ENCODE measurements around the gene GUCY1A2. TPM values are rescaled to one million over a fixed set of nuclear protein-coding genes. Genes with fewer than 3 reads are reported as not detected.

The GUCY1A2 gene
- total RNA-seq, 4 donors from 2014 or later, result 22.6 to 147 (median 71.3) TPM

- no peaks in the 10 kb centered on the region for H3K36me3 ChIP-seq
- intact Hi-C loops (cut with DNase I; ENCODE audit: low total_unique reads), result no loop called here
- no peaks in the 10 kb centered on the region for H3K4me1 ChIP-seq
- H3K27ac ChIP-seq, result peak overlapping the region in 1 of 2 donors; percentile 22
- H3K27me3 ChIP-seq, result no peaks in the 10 kb centered on the region
- H3K9me3 ChIP-seq, result no peaks in the 10 kb centered on the region
- TF ChIP-seq POLR2A (IDR thresholded peaks at IDR 0.05) (no peak), CTCF (IDR thresholded peaks at IDR 0.05) (no peak)
- no peak overlapping the region for H3K4me3 ChIP-seq
- DNase-seq, result no peak
Observed at GRCh38 chr11:106920899-106921509, 97.3 kb downstream of the GUCY1A2 start.

- Histone ChIP-seq H3K27me3 (no peaks in the 10 kb centered on the region), H3K4me1 (no peaks in the 10 kb centered on the region), H3K9me3 (peaks cover 0 to 3% of the 10 kb centered on the region in 2 donors), H3K4me3 (no peak overlapping the region), H3K27ac (no peak overlapping the region), H3K36me3 (no peaks in the 10 kb centered on the region)
- DNase-seq, result no peak
- peak in 1 of 4 experiments; percentile 8 for TF ChIP-seq CTCF (IDR thresholded peaks at IDR 0.05)
- TF ChIP-seq POLR2A (IDR thresholded peaks at IDR 0.05), result no peak
- intact Hi-C loops (cut with DNase I; ENCODE audit: low total_unique reads), result no loop called here
Observed at GRCh38 chr11:106917973-106918372, 100.3 kb downstream of the GUCY1A2 start.

DNA sequence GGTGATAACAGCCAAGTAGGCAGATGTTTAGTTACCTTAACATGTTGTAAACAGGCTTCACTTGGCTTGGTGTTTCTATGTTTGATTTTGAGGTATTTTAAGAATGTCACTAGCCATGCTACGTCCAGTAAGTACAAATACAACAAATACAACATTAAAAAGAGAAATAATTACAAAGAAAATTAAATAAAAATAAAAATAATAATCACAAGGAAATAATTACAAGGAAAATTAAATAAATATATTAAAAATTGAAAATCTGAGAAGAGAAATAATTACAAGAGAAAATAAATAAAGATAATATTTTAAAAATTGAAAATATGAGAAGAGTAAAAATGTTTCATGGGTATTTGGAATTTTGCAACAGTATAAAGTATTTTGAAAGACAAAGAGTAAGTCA lies 103.9 kb downstream of the GUCY1A2 start:
- DNase-seq, result no peak
- H3K27ac ChIP-seq, result no peak overlapping the region
- no peaks in the 10 kb centered on the region for H3K4me1 ChIP-seq
- H3K9me3 ChIP-seq, result peaks cover 0 to 3% of the 10 kb centered on the region in 2 donors
- no peak overlapping the region for H3K4me3 ChIP-seq
- no peaks in the 10 kb centered on the region for H3K36me3 ChIP-seq
- TF ChIP-seq CTCF (IDR thresholded peaks at IDR 0.05) (no peak), POLR2A (IDR thresholded peaks at IDR 0.05) (no peak)
- intact Hi-C loops (cut with DNase I; ENCODE audit: low total_unique reads), result no loop called here
- H3K27me3 ChIP-seq, result no peaks in the 10 kb centered on the region

- Histone ChIP-seq H3K9me3 (peaks cover 0 to 3% of the 10 kb centered on the region in 2 donors), H3K4me1 (no peaks in the 10 kb centered on the region), H3K36me3 (no peaks in the 10 kb centered on the region), H3K4me3 (no peak overlapping the region), H3K27me3 (no peaks in the 10 kb centered on the region), H3K27ac (no peak overlapping the region)
- DNase-seq, result no peak
- TF ChIP-seq POLR2A (IDR thresholded peaks at IDR 0.05) (no peak), CTCF (IDR thresholded peaks at IDR 0.05) (no peak)
- intact Hi-C loops (cut with DNase I; ENCODE audit: low total_unique reads), result no loop called here
Observed at GRCh38 chr11:106913141-106913540, 105.1 kb downstream of the GUCY1A2 start.

- no peaks in the 10 kb centered on the region for H3K4me1 ChIP-seq
- H3K27ac ChIP-seq, result no peak overlapping the region
- no peak for DNase-seq
- H3K4me3 ChIP-seq, result no peak overlapping the region
- intact Hi-C loops (cut with DNase I; ENCODE audit: low total_unique reads), result no loop called here
- H3K27me3 ChIP-seq, result no peaks in the 10 kb centered on the region
- TF ChIP-seq CTCF (IDR thresholded peaks at IDR 0.05) (no peak), POLR2A (IDR thresholded peaks at IDR 0.05) (no peak)
- no peaks in the 10 kb centered on the region for H3K9me3 ChIP-seq
- H3K36me3 ChIP-seq, result no peaks in the 10 kb centered on the region
Observed at GRCh38 chr11:106904826-106905225, 113.5 kb downstream of the GUCY1A2 start.

Measured in uterus (tissue), 4 donors.